Measurements from ENCODE around the gene ZNF44.
A peak's percentile ranks its signal among the peaks of the same experiment; 100 is the strongest.
"Not testable (repeated sequence)": the region's sequence is repeated elsewhere in the genome, so short reads cannot be mapped to it uniquely, and the experiment has no call there.

ZNF44 gene

GRCh38 chr19:12294249-12295158, at the start of gene ZNF44:
Gene ZNF44 (minus strand): TSS chr19:12294883. CDS start chr19:12294694, 189 bp downstream.
- DNase-seq (ENCODE audit: low read depth, low spot score), result peak; percentile 67

DNA sequence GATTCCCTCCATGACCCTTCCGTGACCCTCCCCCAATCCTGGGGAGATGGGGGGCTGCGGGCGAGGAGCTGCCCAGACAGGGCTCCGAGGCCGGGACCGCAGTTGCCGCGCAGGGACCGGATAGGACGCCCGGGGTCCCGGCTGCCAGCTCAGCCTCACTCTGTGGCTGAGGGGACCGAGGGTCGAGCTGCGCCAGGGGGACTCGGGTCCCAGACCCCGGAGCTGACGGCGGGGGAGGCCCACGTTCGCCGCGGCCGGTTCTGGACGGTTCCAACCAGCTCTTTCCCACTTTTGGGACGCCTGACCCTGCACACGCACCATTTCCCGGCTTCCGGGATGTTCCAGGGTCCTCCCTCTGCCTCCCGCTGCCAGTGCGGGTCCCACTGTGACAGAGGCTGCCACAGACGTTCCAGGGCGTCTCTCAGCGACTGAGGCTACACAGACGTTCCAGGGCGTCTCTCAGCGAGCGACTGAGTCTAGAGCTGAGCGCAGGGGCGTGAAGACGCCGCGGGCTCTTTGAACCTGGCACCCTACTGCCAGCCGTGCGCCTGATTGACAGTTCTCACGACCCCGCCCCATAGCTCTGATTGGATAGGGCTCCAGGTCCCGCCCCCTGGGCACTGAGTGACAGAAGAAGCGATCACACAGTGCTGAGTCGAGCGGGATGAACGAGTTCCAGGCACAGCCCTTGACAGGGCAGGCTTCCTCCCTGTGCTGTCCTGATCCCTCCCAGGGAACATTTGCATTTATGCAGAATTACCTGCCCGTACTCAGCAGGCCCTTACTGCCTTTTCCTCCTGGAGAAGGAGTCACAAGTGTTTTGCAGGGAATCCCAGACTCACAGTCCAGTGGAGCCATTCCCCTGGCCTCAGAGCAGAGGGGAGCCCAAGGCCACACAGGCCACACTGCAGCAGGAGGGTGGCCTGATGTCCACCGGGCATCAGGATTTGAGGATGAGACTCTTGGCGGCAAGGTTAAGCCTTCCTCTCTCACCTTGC, 38.8 kb upstream of the ZNF44 start, which contains the start of gene ZNF563:
TSS of gene ZNF563 (minus strand) at position 472 of the 998 bp plus-strand sequence. CDS start at position 321, 151 bp downstream.
- DNase-seq (ENCODE audit: low read depth, low spot score), result peak; percentile 67

DNA sequence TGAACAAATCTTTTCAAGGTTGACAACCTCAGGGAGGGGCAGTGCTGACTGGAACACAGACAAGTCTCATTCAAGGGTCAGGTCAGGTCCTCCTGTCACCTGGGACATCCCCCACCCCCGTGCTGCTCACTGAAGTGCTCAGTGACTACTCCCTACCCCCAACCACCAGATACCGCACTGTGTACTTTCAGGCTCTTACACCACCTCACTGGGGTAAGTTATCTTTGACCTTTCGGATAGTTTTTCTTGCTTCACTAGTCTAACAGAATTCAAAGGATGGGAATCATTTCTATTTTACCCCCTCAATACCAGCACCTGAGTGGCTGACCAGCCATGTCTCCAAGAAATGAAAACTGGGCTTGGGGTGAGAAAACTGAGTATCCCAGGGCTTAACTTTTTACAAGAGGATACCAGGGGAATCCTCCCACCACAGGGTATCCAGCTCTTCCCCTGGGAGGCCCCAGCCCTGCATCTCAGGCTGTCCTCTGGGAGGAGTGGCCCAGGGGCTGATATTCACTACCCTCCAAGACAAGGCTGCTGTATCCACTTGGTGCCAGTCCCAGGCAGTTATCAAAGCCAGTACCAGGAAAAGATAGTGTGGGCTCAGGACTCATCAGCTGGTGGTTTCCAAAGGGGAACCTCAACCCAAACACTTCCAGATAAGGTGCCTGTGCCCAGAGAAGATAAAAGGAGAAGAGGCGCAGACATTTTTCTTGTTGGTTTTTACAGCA, 36.7 kb upstream of the ZNF44 start:
- no peak for DNase-seq (ENCODE audit: low read depth, low spot score)

- DNase-seq (ENCODE audit: low read depth, low spot score), result no peak
Measured at GRCh38 chr19:12330340-12330739, 35.7 kb upstream of the ZNF44 start.

DNA sequence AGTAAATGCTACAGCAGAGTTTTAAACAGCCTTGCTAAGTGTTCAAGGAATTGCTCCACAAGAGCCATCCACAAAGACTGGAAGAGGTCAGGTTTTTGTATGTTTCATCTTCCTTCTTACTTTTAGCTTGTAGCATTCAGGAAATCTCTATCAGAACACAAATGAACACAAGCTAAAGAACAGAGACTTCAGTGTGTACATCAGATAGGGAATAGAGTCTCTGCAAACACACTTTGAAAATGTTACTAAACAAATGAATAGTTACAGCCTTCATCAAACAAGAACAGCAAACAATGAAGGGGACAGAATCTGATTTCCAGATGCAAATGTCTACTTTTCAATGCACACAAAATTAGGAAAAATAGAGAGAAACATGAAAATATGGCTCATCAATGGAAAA, 31.0 kb upstream of the ZNF44 start:
- no peak for DNase-seq (ENCODE audit: low read depth, low spot score)

GRCh38 chr19:12318782-12319413, 24.2 kb upstream of the ZNF44 start:
- no peak for DNase-seq (ENCODE audit: low read depth, low spot score)

- no peak for DNase-seq (ENCODE audit: low read depth, low spot score)
Measured at GRCh38 chr19:12314553-12314952, 19.9 kb upstream of the ZNF44 start.

DNA sequence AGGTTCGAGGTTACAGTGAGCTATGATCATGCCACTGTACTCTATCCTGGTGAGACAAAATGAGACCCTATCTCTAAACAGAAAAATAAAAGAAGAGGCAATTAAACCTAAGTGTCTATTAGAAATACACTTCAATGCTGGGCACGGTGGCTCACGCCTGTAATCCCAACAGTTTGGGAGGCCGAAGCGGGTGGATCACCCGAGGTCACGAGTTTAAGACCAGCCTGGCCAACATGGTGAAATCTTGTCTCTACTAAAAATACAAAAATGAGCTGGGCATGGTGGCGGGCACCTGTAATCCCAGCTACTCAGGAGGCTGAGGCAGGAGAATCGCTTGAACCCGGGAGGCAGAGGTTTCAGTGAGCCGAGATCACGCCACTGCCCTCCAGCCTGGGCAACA, 14.2 kb upstream of the ZNF44 start:
- DNase-seq (ENCODE audit: low read depth, low spot score), result not testable (repeated sequence)

- no peak for DNase-seq (ENCODE audit: low read depth, low spot score)
Measured at GRCh38 chr19:12295191-12295590, 508 bp upstream of the ZNF44 start.

GRCh38 chr19:12293777-12294248, 870 bp downstream of the ZNF44 start:
- no peak for DNase-seq (ENCODE audit: low read depth, low spot score)

GRCh38 chr19:12289790-12290065, 5.0 kb downstream of the ZNF44 start:
- no peak for DNase-seq (ENCODE audit: low read depth, low spot score)

DNA sequence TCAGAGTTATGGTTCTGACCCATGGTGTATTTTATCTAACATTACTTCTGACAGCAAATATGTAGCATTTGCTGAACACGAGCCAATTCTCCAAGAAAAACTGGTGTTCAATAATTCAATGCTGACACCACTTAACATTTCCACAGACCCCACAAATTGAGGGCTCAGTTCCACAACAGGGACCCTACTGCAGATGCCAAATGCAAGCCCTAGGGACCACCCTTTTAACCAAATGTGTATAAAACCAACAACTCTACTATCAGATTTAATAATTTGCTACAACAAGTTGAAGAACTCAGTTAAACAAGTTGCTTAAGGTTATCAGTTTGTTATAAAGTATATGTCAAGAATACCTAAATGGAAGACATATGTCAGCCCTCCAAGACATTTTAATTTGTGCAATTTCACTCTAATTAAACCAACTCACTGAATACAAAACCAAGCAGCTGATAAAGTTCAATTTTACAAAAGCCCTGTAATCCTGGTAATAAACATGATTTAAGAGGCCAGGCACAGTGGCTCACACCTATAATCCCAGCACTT, 6.7 kb downstream of the ZNF44 start:
- no peak for DNase-seq (ENCODE audit: low read depth, low spot score)

GRCh38 chr19:12284631-12285030, 10.1 kb downstream of the ZNF44 start:
- DNase-seq (ENCODE audit: low read depth, low spot score), result no peak

- no peak for DNase-seq (ENCODE audit: low read depth, low spot score)
Measured at GRCh38 chr19:12284226-12284625, 10.5 kb downstream of the ZNF44 start.

DNA sequence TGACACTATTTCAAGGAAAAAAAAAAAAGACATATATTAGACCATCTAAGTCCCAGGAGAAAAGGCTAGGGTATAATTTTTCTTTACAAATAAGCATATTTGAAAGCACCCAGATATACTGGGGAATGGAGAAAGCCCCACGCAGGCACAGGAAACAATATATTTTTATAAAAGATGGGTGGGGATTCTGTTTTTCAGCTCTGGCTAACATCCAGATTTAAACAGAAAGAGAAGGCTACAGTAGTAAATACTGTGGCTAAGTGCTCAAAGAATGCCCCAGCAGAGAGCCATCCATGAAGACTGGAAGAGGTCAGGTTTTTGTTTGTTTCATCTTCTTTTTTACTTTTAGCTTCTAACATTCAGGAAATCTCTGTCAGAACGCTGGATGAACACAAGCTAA, 16.0 kb downstream of the ZNF44 start:
- DNase-seq (ENCODE audit: low read depth, low spot score), result no peak

DNA sequence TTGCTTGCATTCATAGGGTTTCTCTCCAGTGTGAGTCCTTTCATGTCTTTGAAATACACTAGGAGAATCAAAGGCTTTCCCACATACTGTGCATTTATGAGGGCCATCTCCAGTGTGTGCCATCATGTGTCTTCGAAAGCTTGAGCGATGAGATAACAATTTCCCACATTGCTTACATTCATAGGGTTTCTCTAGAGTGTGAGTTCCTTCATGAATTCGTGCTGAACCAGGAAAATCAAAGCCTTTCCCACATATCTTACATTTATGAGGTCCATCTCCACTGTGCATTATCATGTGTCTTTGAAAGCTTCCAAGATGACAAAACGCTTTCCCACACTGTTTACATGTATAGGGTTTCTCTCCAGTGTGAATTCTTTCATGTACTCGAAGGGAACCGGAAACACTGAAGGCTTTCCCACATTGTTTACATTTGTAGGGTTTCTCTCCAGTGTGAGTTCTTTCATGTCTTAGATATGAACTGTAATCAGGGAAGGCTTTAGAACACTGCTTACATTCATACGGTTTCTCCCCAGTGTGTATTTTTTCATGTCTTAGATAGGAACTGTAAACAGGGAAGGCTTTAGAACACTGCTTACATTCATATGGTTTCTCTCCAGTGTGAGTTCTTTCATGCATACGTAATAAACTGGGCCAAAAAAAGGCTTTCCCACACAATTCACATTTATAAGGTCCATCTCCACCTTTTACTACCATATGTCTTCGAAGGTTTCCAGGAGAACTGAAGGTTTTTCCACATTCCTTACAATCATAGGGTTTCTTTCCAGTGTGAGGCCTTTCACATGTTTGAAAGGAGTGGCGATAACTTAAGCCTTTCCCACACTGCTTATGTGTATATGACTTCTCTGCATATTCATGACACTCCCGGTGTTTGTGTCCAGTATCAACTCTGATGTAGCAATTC, 21.4 kb downstream of the ZNF44 start:
- DNase-seq (ENCODE audit: low read depth, low spot score), result no peak

DNA sequence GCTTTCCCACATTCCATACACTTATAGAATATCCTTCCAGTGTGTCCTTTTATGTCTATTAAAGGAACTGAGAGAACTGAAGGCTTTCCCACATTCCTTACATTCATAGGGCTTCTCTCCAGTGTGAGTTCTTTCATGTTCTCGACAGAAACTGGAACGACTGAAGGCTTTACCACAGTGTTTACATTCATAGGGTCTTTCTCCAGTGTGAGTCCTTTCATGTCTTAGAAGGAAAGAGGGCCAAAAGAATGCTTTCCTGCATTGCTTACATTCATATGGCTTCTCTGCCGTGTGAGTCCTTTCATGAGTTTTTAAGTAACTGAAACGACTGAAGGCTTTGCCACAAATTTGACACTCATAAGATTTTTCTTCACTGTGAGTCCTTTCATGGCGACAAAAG, 22.3 kb downstream of the ZNF44 start:
- no peak for DNase-seq (ENCODE audit: low read depth, low spot score)

GRCh38 chr19:12270854-12271253, 23.8 kb downstream of the ZNF44 start:
- DNase-seq (ENCODE audit: low read depth, low spot score), result no peak

- DNase-seq (ENCODE audit: low read depth, low spot score), result no peak
Measured at GRCh38 chr19:12265921-12266704, 28.6 kb downstream of the ZNF44 start.
